NCI-H526 (cell line): Measurements from ENCODE around the gene STUM.
A peak's percentile ranks its signal among the peaks of the same experiment; 100 is the strongest.

Experiments
- DNase-seq, 2 experiments: peaks; one replicate each; lab custom pipeline; 2025; lab: John Stamatoyannopoulos, UW

STUM gene

GRCh38 chr1:226654046-226654667, 105.6 kb downstream of the STUM start:
- DNase-seq = no peak

GRCh38 chr1:226654668-226655055, 106.1 kb downstream of the STUM start:
- no peak for DNase-seq

- DNase-seq = no peak
Measured at GRCh38 chr1:226655251-226656163, 106.9 kb downstream of the STUM start.

- peak in 1 of 2 experiments; percentile 15 for DNase-seq
Measured at GRCh38 chr1:226656201-226656600, 107.6 kb downstream of the STUM start.

GRCh38 chr1:226656601-226657277, 108.2 kb downstream of the STUM start:
- DNase-seq = no peak

- DNase-seq = peak in 1 of 2 experiments; percentile 4
Measured at GRCh38 chr1:226657895-226658545, 109.5 kb downstream of the STUM start.

GRCh38 chr1:226658546-226659125, 110.1 kb downstream of the STUM start:
- DNase-seq = no peak
